NOMO-1 treated with DMSO at 0.1 percent for 48 hours (cell line): Measurements from ENCODE around the gene MRPL18.
"Not testable (repeated sequence)": the region's sequence is repeated elsewhere in the genome, so short reads cannot be mapped to it uniquely, and the experiment has no call there.

ENCODE experiments used
- DNase-seq: peaks from one replicate; lab custom pipeline; 2025; ENCODE audit not compliant: unreplicated experiment; lab: John Stamatoyannopoulos, UW

Gene MRPL18

DNA sequence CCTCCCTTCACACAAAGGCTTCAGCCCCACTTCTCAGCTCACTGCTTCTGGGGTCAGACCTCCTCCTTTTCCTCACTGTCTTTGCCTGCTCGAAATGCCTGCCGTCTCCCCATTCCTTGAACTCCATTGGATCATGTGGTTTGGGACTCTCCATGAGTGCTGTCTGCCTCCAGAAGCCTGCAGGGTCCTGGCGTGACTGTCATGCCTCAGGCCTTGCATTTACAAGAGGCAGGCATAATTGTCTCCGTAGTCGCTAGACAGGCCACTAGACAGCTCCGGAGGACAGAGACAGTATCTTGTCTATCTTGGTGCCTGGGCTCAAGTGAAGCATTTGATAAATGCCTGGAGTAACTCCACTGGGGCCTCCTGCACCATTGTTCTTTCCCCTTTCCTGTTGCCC lies 25.1 kb downstream of the MRPL18 start:
- no peak for DNase-seq

DNA sequence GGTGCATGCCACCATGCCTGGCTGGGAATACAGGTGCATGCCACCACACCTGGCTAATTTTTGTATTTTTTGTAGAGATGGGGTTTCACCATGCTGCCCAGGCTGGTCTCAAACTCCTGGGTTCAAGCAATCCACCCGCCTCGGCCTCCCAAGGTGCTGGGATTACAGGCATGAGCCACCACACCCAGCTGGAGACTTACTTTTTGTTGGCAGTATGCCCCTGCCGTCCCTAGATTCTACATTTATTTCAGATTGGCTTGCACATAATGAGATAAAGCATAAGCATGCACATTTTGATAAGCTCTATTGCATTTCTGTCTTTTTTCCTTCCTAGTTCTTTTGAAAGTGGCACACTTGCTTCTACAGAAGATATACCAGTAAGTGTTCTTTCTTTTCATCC lies 26.5 kb downstream of the MRPL18 start:
- DNase-seq, result not testable (repeated sequence)

DNA sequence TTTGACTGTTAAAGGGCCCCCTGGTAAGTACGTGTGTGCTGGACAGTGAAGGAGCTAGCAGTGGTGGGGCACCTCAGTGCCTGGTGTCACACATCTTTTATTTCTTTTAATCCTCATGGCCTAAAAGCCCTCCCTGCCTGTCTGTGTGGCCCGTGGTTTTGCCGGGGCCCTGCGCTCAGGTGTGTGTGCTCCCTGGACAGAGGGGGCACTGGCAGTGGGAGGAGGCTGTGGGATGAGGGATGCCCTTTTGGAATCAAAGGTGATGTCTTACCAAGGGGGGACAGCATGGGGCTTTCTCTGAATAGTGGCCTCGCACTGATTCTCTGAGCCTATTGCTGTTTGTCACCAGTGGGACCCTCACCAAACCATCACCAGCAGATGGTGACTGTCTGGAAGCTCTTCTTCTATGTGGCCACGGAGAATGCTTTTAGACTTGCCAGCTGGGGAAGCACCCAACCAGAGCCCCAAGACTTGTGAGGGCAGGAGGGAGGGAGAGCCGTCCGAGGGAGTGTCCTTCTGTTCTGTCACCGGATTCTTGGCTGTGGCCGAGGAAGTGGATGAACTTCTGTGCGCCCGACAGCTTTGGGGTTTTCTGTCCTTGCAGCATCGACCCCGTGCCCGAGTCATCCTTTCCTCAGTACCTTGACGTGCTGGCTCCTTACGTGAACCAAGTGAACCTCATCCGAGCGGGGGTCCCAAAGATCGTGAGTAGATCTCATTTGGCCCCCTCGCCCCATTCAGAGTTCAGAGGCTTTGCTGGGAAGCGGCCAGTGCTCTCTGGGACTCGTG lies 27.9 kb downstream of the MRPL18 start:
- DNase-seq, result no peak

DNA sequence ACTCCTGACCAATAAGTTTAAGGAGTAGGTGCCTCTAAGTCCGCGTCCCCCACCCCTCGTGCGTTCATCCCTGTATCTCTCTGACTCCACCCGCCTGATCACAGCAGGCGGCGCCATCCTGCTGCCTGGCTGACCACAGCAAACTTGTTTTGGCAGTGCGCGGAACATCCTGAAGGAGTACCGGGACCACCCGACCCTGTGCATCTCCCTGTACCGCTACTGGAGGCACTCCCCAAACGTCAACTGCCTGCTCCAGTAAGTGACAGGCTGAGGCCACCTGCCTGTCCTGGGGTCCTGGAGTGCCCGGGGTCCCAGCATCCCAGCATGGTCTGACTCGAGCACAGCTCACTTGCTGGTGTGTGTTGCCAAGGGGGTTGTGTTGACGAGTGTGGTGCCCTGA lies 28.8 kb downstream of the MRPL18 start:
- no peak for DNase-seq

DNA sequence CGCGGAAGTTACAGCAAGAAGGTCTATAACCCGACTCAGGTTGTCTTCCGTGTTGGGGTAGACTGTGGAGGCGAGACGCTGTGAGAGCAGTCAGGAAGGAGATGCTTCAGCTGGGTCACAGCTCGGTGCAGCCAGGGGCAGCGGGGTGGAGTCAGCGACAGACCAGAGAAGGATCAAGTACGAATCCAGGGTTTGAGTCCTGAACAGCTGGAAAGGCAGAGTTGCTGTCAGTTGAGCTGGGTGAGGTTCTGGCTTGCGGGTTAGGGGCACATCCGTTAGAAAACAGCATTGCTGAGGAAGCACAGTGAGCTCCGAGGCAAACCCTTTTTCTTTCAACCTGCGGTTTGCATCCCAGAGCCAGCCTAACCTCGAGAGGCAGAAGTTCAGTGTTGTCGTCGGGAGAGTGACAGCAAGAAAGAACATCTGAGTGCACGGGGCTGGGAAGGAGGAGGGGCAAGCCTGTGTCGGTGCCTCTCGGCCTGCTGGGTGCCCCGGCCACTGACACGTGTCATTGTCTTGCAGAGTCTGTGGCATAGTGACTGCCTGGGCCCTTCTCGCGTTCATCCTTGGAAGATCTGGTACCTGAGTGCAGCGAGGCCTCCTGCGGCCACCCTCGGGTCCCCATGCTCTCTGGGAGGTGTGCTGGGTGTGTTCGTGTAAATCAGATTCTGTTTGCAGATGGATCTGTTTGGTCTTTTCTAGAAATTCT lies 29.8 kb downstream of the MRPL18 start:
- DNase-seq, result peak; percentile 84

DNA sequence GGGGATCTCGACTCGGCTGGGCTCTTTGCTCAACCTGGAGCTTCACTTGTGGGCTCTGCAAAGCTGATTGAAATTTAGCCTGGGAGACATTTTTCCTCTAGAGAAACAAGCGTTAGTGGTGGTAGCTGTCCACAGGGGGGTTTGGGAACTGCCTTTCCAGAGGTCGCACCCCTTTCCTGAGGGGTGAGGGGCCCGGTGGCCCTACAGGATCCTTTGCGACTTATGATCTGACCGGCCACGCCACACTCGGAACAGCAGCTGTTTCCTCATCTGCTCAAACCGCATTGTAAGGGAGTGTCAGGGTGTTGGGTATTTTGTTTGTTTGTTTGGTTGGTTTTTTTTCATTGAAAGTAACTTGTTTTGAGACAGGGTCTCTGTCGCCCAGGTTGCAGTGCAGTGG lies 30.9 kb downstream of the MRPL18 start:
- DNase-seq, result no peak

DNA sequence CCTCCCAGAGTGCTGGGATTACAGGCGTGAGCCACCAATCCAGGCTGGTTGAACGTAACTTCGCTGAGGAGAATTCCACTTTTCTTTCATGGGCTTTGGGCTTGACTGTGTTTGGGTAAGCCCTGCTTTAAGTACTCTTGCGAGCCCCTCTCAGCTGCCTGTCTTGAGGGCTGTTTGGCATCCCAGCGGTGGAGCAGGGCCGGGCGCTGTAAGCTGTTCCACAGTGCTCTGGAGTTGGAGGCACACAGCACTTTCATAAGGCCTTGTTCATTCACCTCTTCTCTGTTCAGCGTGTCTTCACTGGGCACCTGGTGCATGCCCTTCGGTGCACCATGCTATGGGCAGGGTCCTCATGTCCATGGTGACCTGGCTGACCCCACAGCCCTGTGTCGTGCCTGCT lies 31.5 kb downstream of the MRPL18 start:
- DNase-seq, result no peak

DNA sequence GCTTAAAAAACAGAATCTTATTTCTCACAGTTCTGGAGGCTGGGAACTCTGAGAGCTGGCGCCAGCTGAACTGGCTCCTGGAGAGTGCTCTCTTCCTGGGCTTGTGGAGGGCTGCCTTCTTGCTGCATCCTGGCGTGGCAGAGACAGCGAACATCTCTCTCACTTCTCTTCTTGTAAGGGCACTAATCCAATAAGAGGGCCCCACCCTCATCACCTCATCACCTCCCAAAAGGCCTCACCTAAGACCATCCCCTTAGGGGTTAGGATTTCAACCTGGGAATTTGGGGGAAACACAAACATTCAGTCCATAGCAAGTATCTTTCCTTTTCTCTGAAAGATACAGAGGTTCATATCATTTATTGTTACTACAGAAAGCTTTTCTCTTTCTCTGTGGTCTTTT lies 33.7 kb downstream of the MRPL18 start:
- no peak for DNase-seq

DNA sequence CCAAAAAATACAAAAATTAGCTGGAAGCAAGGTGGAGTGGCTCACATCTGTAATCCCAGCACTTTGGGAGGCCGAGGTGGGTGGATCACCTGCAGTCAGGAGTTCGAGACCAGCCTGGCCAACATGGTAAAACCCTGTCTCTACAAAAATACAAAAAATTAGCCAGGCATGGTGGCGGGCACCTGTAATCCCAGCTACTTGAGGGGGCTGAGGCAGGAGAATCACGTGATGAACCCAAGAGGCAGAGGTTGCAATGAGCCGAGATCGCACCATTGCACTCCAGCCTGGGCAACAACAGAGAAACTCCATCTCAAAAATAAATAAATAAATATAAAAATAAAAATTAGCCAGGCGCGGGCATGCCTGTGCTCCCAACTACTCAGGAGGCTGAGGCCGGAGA lies 34.4 kb downstream of the MRPL18 start:
- DNase-seq, result not testable (repeated sequence)

DNA sequence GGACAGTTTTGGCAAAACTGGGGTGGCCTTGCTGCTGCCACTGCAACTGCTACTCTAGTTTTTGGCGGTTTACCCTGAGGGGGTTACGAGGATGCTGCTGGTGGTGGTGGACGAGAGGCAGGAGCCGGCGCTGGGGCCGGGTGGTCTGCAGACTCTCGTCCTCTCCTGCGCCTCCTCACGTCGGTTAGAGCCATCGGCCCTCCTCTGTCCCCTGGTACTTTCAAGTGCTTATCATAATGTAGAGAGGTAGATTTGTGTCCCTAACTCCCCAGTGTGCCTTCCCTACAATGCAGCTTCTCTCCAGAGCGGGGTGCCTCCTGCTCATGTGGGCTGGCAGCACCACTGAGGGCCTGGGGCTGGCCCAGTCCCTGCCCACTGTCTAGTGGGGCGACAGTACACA lies 35.7 kb downstream of the MRPL18 start:
- no peak for DNase-seq

DNA sequence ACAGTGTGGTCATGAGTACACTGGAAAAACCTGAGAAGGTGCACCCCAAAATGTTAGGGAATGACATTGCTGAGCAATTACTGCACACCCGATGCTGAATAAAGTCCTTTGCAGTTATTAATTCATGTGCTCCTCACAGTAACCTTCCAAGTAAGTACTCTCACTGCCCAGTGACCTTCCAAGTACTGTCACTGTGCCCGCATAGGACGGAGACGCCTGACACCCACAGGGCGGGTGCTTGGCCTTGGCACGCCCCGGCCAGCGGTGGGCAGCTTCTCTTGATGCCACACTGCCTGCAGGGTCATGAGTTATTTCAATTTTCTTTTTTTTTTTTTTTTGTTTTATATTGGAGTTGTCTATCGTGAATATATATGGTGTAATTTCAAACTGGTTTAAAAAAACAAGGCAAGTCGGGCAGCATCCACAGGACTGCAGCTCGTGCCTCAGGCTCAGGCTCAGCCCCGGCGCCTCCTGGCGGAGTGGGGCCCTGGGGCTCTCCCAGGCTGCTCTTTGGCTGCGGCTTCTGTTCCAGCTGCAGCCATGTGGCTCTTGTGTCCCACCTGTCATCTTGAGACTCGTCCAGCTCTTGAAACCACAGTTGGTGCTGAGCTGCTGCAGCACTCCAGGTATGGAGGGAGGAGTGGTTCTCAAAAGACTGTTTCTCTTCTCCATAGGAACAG lies 36.8 kb downstream of the MRPL18 start:
- no peak for DNase-seq

DNA sequence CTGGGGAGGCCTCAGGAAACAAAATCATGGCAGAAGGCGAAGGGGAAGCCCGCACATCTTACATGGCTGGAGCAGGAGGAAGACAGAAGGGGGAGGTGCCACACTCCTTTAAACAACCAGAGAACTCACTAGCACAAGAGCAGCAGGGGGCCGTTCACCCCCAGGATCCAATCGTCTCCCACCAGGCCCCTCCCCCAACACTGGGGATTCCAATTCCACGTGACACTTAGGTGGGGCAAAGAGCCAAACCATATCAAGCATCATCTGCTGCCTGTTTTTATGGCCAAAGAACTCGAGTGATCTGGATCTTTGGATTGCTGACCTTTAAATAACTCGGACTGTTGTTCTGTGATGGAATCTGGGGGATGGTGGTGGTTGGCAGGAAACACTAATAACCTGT lies 37.8 kb downstream of the MRPL18 start:
- DNase-seq, result no peak

DNA sequence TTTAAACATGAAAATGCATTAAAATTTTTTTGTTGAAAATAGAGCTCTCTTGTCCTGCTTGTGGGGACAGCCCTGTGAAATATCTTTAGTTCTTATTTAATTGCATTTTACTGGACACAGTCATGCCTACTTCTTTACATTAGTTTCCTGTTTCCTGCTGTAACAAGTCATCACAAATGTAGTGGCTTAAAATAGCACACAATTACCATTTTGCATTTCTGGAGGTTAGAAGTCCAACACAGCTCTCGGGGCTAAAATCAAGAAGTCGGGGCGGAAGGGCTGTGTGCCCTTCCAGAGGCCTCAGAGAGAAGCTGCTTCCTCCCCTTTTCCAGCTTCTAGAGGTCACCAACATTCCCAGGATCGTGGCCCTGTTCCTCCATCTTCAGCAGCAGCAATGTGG lies 39.3 kb downstream of the MRPL18 start:
- peak; percentile 90 for DNase-seq

DNA sequence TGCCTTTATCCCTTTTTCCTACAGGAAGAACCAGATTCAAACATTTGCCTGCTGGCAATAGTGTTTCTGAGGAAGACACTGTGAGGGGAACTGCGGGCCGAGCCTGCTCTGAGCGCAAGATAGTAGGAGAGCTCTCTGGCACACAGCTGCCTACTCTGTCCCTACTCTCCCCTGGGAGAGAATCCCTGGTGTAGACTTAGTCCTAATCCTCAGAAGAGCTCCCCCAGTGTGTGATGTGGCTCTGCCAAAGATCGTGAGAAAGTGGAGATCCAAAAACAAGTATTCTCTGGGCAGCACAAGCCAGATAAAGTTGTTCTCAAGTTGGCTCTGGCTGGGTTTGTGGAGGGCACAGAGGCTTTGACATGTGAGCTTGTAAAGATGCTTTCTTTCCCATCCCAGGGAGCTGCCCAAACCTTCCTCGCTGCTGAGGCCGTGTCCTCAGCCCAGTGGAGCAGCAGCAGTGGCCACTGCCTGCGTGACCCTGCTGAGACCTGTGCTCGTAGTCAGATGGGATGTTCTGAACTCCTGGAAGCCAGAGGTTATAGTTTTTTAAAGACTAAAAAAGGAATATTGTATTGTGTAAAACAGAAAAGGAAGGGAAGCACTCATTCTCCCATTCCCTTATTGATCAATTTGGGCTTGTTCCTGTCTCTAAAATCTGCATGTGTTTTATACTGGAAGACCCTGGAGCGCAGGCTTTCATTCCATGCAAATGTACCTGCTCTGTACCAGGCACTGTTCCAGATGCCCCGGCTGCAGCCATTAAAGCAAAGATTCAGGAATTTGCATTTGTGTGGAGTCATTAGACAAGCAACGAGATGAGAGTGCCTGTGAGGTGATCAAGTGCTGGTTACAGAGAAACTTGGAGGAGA lies 40.5 kb downstream of the MRPL18 start:
- DNase-seq, result no peak

DNA sequence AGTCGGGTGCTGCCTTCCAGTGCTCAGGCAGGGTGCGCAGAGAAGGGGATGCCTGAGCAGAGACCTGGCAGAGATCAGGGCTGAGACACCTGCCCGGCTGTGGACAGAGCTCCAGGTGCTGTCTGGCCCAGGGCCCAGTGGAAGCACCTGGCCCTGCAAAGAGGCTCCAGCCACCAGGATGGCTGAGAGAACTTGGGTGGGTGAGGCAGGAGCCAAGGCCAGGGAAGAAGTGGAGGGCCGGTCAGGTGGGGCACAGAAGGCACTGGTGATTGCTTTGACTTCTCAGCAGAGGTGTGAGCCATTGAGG lies 41.1 kb downstream of the MRPL18 start:
- no peak for DNase-seq

DNA sequence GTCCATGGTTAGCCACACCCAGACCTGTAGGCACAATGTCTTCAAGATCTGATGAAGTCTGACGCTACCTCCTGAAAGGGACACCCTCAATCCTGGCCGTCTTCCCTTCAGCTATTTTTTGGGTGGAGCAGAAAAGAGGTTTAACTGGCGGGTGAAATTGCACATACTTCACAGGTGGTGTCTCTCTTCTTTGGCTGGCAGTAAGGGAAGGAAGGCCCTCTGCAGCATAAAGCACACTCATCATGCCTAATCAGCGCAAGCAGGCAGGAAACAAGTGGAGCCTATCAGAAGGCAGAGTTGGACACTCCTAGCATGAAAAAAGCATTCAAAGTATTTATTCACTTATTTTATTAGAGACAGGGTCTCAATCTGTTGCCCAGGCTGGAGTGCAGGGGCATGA lies 42.7 kb downstream of the MRPL18 start:
- peak; percentile 49 for DNase-seq

DNA sequence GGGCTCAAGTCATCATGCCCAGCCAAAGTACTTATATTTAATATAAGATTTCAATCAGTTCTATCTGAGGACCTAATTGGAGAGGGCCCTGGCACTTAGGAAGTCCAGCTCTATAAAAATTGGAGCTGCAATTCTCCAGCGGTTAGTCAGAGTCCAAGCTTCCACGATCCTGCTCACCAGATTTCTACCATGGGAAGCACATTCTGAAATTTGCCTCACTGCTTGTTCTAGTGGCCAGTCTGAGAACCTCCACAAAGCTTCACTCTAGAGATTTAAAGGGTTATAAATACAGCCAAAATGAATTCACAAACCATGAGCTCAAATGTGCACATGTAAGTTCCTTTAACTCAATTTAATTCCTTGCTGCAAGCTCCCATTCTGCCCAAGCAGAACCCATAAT lies 43.3 kb downstream of the MRPL18 start:
- DNase-seq, result peak; percentile 9

DNA sequence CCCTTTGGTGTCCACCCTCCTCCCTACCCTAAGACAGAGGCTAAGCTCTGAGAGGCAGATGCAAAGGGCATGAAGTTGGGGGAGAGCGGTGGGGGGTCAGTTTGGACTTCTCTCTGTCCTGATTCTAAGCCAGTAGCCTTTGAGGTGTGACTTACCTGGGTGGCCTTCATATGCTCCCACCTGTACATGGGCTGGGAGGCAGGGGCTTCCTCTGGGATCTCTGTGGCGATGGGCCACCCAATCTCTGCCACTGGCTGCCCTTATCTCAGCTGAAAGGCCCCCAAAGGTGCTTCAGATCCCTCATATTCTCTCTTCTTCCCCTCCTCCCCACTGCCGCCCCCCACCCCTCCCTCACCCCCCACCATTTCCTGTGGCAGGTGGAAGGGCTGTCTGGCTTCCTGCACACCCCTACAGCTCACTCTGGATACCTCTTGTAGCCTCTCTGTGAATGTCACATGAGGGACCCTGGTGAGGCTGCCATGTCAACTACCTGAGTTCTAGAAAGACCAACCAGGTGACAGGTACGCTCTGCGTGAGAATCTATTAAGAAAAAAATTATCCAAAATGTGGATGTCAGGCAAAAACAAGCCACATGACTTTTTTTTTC lies 43.8 kb downstream of the MRPL18 start:
- DNase-seq, result no peak

DNA sequence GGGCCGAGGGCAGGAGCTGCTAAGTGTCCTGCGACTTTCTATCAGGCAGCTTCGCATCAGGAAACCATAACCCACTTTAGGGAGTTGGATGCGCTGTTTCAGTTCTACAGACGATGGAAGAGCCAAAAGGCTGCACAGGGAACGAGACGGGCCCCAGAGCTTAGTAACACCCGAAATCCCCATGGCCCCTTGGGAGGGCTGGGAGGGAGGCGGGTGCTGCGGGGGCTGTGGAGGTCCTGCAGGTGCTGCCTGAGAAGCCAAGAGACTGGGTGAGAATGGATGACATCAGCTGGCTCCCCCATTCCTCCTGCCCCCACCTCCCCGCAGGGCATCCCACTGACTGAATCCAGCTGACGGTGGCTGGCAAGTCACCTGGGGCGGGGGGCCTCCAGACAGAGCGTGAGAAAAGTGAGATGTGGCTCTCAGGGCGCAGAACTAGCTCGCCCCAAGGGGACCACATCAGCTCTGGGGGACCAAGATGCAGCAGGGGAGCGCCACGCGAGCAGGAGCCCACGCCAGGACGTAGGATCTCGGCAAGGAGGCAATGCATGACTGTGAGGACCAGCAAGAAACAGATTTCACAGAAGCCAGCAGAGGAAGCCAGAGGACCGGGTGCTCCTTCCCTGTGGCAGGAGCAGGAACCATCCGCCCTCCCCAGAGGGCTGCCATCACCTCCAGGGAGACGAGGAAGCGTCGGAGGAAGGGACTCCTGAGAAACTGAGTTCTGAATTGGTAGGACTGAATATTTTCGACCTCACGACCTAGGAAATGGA lies 46.6 kb downstream of the MRPL18 start:
- DNase-seq, result no peak

DNA sequence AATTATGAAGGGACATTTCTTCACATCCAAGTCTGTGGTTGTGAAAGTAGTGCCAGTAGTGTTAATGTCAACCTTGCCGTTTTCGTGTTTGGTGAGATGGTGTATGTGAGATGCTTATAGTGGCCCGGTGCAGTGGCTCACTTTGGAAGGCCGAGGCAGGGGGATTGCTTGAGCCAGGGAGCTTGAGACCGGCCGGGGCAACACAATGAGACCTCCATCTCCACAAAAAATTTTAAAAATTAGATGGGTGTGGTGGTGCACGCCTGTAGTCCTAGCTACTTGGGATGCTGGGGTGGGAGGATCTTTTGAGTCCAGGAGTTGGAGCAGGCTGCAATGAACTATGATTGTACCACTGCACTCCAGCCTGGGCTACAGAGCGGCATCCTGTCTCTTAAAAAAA lies 47.2 kb downstream of the MRPL18 start:
- DNase-seq, result no peak
